Skin epidermis (tissue), 12 donors: ENCODE measurements around the gene SERINC1.

Experiments
- H3K27ac ChIP-seq, 21 experiments: fragments of 200-600 bp; sonication (generic) in 11 of 21; one replicate each; pipeline ENCODE4 v1.5.0; 2020; ENCODE audit warnings: mild to moderate bottlenecking in 3 of 21, inconsistent platforms in 2 of 21, moderate library complexity in 2 of 21
- H3K4me3 ChIP-seq, 7 experiments: fragments of 200-600 bp; sonication (generic) in 2 of 7; one replicate each; pipeline ENCODE4 v1.5.0; 2020; ENCODE audit warnings: inconsistent platforms in 2 of 7, mild to moderate bottlenecking in 2 of 7, moderate library complexity in 1 of 7

Gene SERINC1

DNA sequence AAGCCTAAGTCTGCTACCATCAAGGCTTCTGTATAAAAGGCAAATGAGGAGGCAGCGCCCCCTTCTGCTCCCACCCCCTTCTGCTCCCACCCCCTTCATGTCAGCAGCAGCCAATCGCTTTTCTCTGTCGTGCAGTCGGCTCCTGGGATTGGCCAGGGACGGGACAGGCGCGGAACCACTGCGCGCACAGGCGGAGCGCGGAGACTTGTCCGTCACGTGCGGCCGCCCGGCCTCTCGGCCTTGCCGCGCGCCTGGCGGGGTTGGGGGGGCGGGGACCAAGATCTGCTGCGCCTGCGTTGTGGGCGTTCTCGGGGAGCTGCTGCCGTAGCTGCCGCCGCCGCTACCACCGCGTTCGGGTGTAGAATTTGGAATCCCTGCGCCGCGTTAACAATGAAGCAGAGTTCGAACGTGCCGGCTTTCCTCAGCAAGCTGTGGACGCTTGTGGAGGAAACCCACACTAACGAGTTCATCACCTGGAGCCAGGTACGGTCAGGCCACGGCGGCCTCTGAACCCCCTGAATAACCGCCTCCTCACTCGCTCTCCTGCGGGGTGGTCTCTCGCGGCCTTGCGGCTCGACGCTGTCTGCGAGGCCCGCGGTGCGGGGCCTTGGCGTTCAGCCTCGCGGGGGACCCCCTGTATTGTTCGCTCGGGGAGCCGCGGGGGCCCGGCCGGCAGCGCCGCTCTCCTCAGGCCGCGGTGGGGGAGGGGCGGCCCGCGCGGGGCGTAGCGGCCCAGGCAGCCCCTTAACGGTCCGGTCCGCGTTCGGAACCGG lies 72.1 kb downstream of the SERINC1 start, which contains the start of gene HSF2:
Gene HSF2 (plus strand): TSS at position 305 of the 773 bp plus-strand sequence. CDS start 86 bp downstream, at position 391.
- peak within 1 kb of the TSS; percentile 88 to 100 (median 97) for H3K4me3 ChIP-seq
- peak within 1 kb of the TSS; percentile 61 to 95 (median 88) for H3K27ac ChIP-seq

DNA sequence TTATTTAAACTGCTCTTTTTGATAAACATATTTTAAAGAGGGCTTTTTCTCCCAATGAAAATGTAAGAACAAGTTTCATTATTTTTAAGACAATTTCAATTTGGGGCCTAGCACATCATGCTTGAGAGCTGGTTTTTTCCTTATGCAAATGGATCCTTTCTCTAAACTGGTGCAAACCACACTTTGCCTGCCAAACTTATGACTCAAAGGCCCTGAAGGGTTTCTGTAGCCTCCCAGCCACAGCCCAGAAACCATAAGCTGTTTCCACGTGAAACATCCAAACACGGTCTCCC lies 72.6 kb downstream of the SERINC1 start:
- Histone ChIP-seq H3K27ac (peak overlapping the region in 11 of 21 experiments; percentile 12 to 93 (median 85)), H3K4me3 (peak overlapping the region in 4 of 7 experiments; percentile 89 to 100 (median 97))

DNA sequence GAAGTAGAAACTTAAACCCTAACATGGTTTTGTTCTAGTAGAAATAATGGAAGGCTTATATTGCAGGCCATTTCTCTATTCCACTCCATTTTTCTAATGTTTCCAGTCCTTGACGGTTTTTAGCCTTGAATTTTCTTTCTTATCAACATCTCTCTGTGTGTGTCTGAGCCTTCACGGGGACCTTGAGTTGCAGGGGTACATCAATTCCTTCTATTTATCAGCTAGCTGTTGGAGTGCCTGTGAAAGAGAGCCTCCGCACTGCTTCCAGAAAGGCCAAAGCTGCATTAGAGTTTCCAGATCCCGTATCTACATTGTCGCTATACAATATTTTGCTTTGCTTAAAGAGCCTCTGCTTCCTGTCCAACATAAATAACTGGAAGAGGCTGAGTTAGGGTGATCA lies 77.6 kb downstream of the SERINC1 start:
- Histone ChIP-seq H3K4me3 (no peak overlapping the region), H3K27ac (no peak overlapping the region)

DNA sequence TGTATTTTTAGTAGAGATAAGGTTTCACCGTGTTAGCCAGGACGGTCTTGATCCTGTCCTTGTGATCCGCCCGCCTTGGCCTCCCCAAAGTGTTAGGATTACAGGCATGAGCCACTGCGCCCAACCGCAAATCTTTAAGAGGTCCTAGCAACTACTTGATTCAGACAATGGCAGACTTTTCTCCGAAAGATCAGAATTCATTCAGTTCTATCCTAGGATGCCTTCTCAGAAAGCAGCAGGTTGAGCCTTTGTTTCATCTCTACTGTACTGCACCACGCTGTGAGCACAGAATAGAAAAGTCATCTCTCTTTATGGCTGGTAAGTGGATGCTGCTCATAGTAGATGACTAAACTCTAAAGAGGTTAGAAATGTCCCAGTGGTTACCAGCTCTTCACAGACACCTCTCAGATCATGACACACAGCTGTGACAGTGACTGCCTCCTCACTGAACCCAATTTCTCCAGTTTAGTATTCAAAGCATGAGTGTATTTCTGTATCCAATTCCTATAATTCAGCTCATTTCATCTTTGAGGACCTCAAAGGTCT lies 78.2 kb downstream of the SERINC1 start:
- no peak overlapping the region for H3K4me3 ChIP-seq
- no peak overlapping the region for H3K27ac ChIP-seq
